Cortex of kidney (tissue), 1 donor: Measurements from ENCODE around the gene ATAD3B.
"Not testable (repeated sequence)": the region's sequence is repeated elsewhere in the genome, so short reads cannot be mapped to it uniquely, and the experiment has no call there.

ENCODE experiments used
- DNase-seq: peaks from one replicate; lab custom pipeline; 2025; lab: John Stamatoyannopoulos, UW

The ATAD3B gene

GRCh38 chr1:1510912-1511532 lies 39.5 kb downstream of the ATAD3B start:
- DNase-seq = no peak

- peak; percentile 92 for DNase-seq
Observed at GRCh38 chr1:1511533-1512285, 40.1 kb downstream of the ATAD3B start, which contains the start of gene ATAD3A. Gene ATAD3A, plus strand, starts transcription at chr1:1512162. Its CDS starts 107 bp downstream, at chr1:1512269.

GRCh38 chr1:1512425-1512824 lies 40.9 kb downstream of the ATAD3B start:
- DNase-seq = not testable (repeated sequence)

GRCh38 chr1:1513675-1514074 lies 42.1 kb downstream of the ATAD3B start:
- DNase-seq = not testable (repeated sequence)

GRCh38 chr1:1514376-1514775 lies 42.8 kb downstream of the ATAD3B start:
- DNase-seq = not testable (repeated sequence)

GRCh38 chr1:1516923-1517322 lies 45.4 kb downstream of the ATAD3B start:
- not testable (repeated sequence) for DNase-seq

GRCh38 chr1:1517973-1518620 lies 46.5 kb downstream of the ATAD3B start:
- DNase-seq = no peak

GRCh38 chr1:1518621-1519007 lies 47.0 kb downstream of the ATAD3B start:
- not testable (repeated sequence) for DNase-seq

GRCh38 chr1:1519805-1520505 lies 48.4 kb downstream of the ATAD3B start:
- DNase-seq = not testable (repeated sequence)

- no peak for DNase-seq
Observed at GRCh38 chr1:1521331-1521730, 49.8 kb downstream of the ATAD3B start.

- DNase-seq = not testable (repeated sequence)
Observed at GRCh38 chr1:1522536-1522935, 51.0 kb downstream of the ATAD3B start.

- not testable (repeated sequence) for DNase-seq
Observed at GRCh38 chr1:1523226-1523625, 51.7 kb downstream of the ATAD3B start.

GRCh38 chr1:1523651-1524050 lies 52.1 kb downstream of the ATAD3B start:
- not testable (repeated sequence) for DNase-seq

- not testable (repeated sequence) for DNase-seq
Observed at GRCh38 chr1:1524750-1525383, 53.3 kb downstream of the ATAD3B start.

GRCh38 chr1:1526476-1526875 lies 54.9 kb downstream of the ATAD3B start:
- not testable (repeated sequence) for DNase-seq

- no peak for DNase-seq
Observed at GRCh38 chr1:1527092-1527816, 55.7 kb downstream of the ATAD3B start.

- DNase-seq = no peak
Observed at GRCh38 chr1:1528301-1529267, 57.0 kb downstream of the ATAD3B start.

GRCh38 chr1:1529321-1529720 lies 57.8 kb downstream of the ATAD3B start:
- DNase-seq = no peak

GRCh38 chr1:1529936-1530335 lies 58.4 kb downstream of the ATAD3B start:
- DNase-seq = no peak

GRCh38 chr1:1531947-1532346 lies 60.4 kb downstream of the ATAD3B start:
- DNase-seq = no peak
